Effector CD4-positive, alpha-beta T cell (primary cell): ENCODE data around the gene GOLGA3.

Experiments used
- DNase-seq: peaks from one replicate; pipeline ENCODE4 v3.0.0-alpha.2; 2020

Gene GOLGA3

GRCh38 chr12:132743831-132744230 lies 84.8 kb downstream of the GOLGA3 start:
- no peak for DNase-seq

DNA sequence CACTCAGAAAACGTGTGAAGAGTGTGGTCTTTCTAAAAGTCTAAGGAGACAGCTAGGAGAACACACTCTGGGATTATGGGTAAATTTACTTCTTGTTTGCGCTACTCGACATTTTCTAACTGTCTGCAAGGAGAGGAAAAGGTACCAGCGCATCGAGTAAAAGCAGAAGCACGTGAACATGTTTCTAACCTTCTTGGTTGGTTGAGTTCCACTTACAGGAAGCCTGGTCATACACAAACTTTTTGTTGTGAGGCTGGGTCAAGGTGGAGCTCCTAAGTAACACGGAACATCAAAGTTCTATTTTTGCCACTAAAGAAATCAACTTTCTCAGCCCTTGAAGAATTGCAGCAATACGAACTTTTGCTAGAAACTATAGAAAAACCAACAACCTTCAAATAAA lies 87.0 kb downstream of the GOLGA3 start:
- no peak for DNase-seq

DNA sequence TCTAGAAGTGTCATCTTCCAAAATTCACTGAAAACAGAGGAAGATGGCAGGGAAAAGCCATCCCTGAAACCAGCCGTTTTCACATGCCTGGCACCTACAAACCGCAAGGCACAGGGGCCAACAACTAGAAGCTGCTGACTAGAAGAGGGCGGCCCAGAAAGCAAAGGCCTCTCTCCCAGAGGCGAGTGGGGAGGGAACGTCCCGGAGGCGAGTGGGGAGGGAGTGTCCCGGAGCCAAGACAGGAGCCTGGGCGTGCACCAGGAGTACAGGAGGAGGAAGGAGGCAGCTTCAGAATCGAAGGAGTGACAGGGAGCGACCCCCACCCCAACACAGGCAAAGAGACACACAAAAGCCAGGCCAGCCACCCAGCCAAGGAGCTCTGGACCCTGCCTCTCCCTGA lies 88.0 kb downstream of the GOLGA3 start:
- no peak for DNase-seq

- no peak for DNase-seq
These were observed 88.4 kb downstream of the GOLGA3 start for GRCh38 chr12:132740313-132740646.

DNA sequence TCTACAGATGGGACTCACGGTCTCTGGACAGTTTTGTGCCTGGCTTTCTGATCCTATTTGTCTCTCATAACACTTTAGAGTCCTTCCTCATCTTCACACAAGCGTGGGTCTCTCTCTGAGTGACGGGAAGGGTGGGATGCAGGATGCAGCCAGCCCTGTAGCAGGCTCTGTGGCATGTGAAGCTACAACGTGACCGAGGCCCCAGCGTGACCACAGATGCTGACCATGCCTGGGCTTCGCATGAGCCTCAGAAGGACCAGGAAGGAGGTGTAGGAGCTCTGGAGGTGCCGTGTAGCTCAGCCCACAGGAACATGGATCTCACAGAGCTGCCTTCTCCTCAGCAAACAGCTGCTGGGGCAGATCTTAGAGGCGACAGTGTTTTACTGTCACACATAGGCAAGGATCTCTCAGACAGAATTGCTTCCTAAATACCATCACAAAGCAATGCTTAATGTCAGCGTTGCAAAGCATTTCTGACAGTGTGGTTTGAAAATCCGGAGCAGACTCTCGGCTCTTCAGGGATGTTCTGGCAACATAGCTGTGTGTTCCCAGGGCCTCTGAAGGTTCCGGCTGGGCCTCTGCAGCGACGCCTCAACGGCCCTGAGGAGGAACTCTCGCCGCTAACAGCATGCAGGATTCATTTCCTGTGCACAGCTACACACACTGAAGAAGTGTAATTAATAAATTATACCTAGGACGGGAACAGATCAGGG lies 88.9 kb downstream of the GOLGA3 start:
- DNase-seq, result no peak

- no peak for DNase-seq
These were observed 91.8 kb downstream of the GOLGA3 start for GRCh38 chr12:132736913-132737312.

DNA sequence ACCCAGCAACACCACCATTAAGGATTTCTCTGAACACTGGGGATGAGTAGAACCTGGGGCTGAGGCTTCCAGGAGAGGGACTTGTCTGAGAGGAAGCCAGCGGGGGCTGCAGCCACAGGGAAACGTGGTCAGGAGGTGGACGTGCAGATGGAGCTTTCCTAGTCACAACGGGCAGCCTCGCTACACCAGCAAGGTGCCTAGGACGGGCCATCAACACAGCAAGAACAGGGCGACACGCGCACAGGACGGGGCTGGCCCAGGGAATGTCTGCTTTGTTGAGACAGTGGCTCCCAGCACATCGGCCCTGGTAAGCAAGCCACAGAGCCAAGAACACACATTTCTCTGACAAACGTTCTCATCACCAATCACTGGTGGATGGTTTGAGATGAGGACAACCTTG lies 92.3 kb downstream of the GOLGA3 start:
- no peak for DNase-seq

GRCh38 chr12:132735496-132735895 lies 93.2 kb downstream of the GOLGA3 start:
- DNase-seq, result no peak

DNA sequence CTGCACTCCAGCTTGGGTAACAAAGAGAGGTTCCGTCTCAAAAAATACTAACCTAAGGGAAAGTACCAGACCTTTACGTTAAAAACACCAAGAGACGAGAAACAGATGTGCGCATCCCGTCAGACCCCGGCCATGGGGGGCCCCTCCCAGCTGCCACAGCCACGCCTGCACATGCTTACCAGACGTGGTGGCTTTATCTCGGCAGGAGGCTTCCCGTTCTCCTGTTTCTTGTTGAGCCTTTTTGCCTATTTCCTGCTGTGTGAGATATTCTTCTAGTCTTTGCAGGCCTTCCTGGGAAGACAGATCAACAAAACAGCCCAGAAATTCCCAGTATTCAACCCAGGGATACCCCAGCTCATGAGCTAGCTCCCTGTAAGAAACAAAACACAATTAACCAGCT lies 94.5 kb downstream of the GOLGA3 start:
- DNase-seq, result no peak

DNA sequence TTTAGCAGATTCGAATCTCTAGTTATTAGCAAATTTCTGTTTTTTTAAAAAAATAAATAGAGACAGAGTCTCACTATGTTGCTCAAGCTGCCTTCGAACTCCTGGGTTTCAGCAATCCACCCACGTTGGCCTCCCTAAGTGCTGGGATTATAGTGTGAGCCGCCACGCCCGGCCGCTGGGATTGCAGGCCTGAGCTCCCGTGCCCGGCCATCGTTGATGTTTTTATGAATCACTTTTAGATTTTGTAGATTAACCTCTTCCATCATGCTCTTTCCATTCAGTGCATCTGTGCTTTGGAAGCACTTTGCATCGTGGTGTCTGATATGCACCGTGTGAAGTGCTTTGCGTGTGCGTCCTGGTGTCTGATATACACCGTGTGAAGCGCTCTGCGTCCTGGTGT lies 97.1 kb downstream of the GOLGA3 start:
- DNase-seq, result no peak

DNA sequence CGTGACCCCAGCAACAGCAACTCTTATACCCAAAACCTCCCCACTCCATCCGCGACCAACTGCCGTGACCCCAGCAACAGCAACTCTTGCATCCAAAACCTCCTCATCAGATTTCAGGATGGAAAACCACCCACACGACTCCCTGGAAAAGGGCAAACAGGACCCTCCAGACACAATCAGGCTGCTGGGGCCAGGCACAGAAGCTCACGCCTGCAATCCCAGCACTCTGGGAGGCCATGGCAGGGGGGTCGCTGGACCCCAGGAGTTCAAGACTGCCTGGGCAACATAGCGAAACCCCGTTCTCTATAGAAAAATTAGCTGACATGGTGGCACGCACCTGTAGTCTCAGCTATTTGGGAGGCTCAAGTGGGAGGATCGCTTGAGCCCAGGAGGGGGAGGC lies 98.3 kb downstream of the GOLGA3 start:
- DNase-seq, result no peak

- no peak for DNase-seq
These were observed 98.9 kb downstream of the GOLGA3 start for GRCh38 chr12:132729541-132730320.

- DNase-seq, result no peak
These were observed 100.2 kb downstream of the GOLGA3 start for GRCh38 chr12:132728502-132728901.

- DNase-seq, result no peak
These were observed 101.4 kb downstream of the GOLGA3 start for GRCh38 chr12:132727091-132727794.

GRCh38 chr12:132726386-132726785 lies 102.3 kb downstream of the GOLGA3 start:
- DNase-seq, result no peak

- DNase-seq, result no peak
These were observed 104.0 kb downstream of the GOLGA3 start for GRCh38 chr12:132724506-132725241.

- DNase-seq, result no peak
These were observed 104.9 kb downstream of the GOLGA3 start for GRCh38 chr12:132723764-132724140.

GRCh38 chr12:132723015-132723763 lies 105.5 kb downstream of the GOLGA3 start:
- no peak for DNase-seq

GRCh38 chr12:132720606-132721345 lies 107.9 kb downstream of the GOLGA3 start:
- no peak for DNase-seq

GRCh38 chr12:132719954-132720324 lies 108.7 kb downstream of the GOLGA3 start:
- DNase-seq, result no peak

- DNase-seq, result no peak
These were observed 109.3 kb downstream of the GOLGA3 start for GRCh38 chr12:132719141-132719953.
